GM12891 (cell line): ENCODE measurements around the gene ZNF496.

ENCODE experiments used
- DNase-seq: peaks from one replicate; pipeline ENCODE4 v3.0.0; 2011; ENCODE audit warnings: low spot score; ENCODE audit not compliant: insufficient read length
- FAIRE-seq: peaks from 2 replicates; lab custom pipeline; 2011; peaks lifted over from hg19 to GRCh38; lab: Jason Lieb, UNC
- SPI1 ChIP-seq: IDR thresholded peaks from 2 replicates; pipeline ENCODE4 v1.6.1; 2011; ENCODE audit warnings: low read depth, low read length, control low read depth
- TAF1 ChIP-seq: IDR thresholded peaks from 2 replicates; pipeline ENCODE4 v1.6.1; 2011; ENCODE audit warnings: low read depth, low read length, control low read depth

Gene ZNF496

DNA sequence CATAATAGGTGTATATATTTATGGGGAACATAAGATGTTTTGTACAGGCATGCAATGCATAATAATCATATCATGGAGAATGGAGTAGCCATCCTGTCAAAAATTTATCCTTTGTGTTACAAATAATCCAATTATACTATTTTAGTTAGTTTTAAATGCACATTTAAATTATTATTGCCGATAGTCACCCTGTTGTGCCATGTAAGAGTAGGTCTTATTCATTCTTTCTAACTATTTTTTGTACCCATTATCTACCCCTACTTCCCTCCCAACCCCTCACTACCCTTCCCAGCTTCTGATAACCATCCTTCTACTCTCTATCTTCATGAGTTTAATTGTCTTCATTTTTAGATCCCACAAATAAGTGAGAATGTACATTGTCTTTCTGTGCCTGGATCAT is 84.1 kb downstream of the ZNF496 start:
- DNase-seq (no peak), FAIRE-seq (no peak)
- TF ChIP-seq SPI1 (no peak), TAF1 (no peak)
